ENCODE results near the gene MT1G. TPM values are rescaled to one million over a fixed set of nuclear protein-coding genes. Genes with fewer than 3 reads are reported as not detected.

Gene MT1G
- total and polyA plus RNA-seq, 2 experiments from 2014 or later: 184 to 1,014 TPM

- Histone ChIP-seq H3K4me3 (no peak overlapping the region), H3K9me2 (ENCODE audit: insufficient read depth) (no peaks in the 10 kb centered on the region), H2AFZ (no peak overlapping the region), H3K36me3 (ENCODE audit: insufficient read depth) (no peaks in the 10 kb centered on the region), H3K27me3 (ENCODE audit: insufficient read depth) (no peaks in the 10 kb centered on the region), H3K27ac (ENCODE audit: low read depth) (no peak overlapping the region), H3K79me2 (replicated peaks; ENCODE audit: insufficient read depth) (no peaks in the 10 kb centered on the region), H3F3A (replicated peaks; ENCODE audit: low read depth) (no peaks in the 10 kb centered on the region), H3K4me2 (no peak overlapping the region), H3K4me1 (ENCODE audit: insufficient read depth) (no peaks in the 10 kb centered on the region), H4K20me1 (replicated peaks; ENCODE audit: insufficient read depth) (no peaks in the 10 kb centered on the region)
- no peak for DNase-seq (ENCODE audit: low spot score)
- Mint-ChIP-seq H3K4me3 (no peak overlapping the region), H3K4me1 (peaks cover 4% of the 10 kb centered on the region; the same call in 1 of the 3 replicates), H3K36me3 (ENCODE audit: low read depth) (peaks cover 3% of the 10 kb centered on the region; the same call in 1 of the 3 replicates), H3K9me3 (peaks cover 17% of the 10 kb centered on the region), H3K27me3 (ENCODE audit: insufficient read depth, low read depth, poor library complexity) (peaks cover 8% of the 10 kb centered on the region), H3K27ac (no peak overlapping the region)
- no peak for ATAC-seq
- TF ChIP-seq ZNF331 (CRISPR knock-in tag; IDR thresholded peaks at IDR 0.05; ENCODE audit: low read depth): no peak
Observed at GRCh38 chr16:56695246-56695645, 27.4 kb upstream of the MT1G start.

GRCh38 chr16:56691885-56692284, 24.0 kb upstream of the MT1G start:
- H3K4me3 Mint-ChIP-seq: no peak overlapping the region
- H2AFZ ChIP-seq: peak overlapping the region; percentile 89
- TF ChIP-seq ZNF462 (CRISPR knock-in tag; IDR thresholded peaks at IDR 0.05) (no peak), NANOG (IDR thresholded peaks at IDR 0.05; ENCODE audit: borderline replicate concordance) (no peak), CREB1 (CRISPR knock-in tag; IDR thresholded peaks at IDR 0.05; ENCODE audit: low read depth) (no peak), POLR2AphosphoS5 (IDR thresholded peaks at IDR 0.05; ENCODE audit: low read depth) (no peak), STAT1 (IDR thresholded peaks at IDR 0.05; ENCODE audit: unreplicated experiment) (no peak), ZNF331 (CRISPR knock-in tag; IDR thresholded peaks at IDR 0.05; ENCODE audit: low read depth) (no peak), EZH2 (IDR thresholded peaks at IDR 0.05; ENCODE audit: low read depth, unreplicated experiment) (no peak), EZH2phosphoT487 (IDR thresholded peaks at IDR 0.05; ENCODE audit: unreplicated experiment) (no peak), JUNB (IDR thresholded peaks at IDR 0.05; ENCODE audit: unreplicated experiment) (no peak), CTCF (conservative IDR thresholded peaks at IDR 0.05; ENCODE audit: low read depth in 2 of 2) (no peak), REST (IDR thresholded peaks at IDR 0.05; ENCODE audit: unreplicated experiment) (no peak)

More at GRCh38 chr16:56691885-56692284, 24.0 kb upstream of the MT1G start:
- Histone ChIP-seq H3K4me3 (no peak overlapping the region), H4K20me1 (replicated peaks; ENCODE audit: insufficient read depth) (no peaks in the 10 kb centered on the region), H3K9me2 (ENCODE audit: insufficient read depth) (no peaks in the 10 kb centered on the region), H3K4me2 (no peak overlapping the region), H3K79me2 (replicated peaks; ENCODE audit: insufficient read depth) (no peaks in the 10 kb centered on the region), H3K27me3 (ENCODE audit: insufficient read depth) (no peaks in the 10 kb centered on the region), H3K4me1 (ENCODE audit: insufficient read depth) (peaks cover 4% of the 10 kb centered on the region; the same call in 1 of the 2 replicates), H3F3A (replicated peaks; ENCODE audit: low read depth) (no peaks in the 10 kb centered on the region), H3K36me3 (ENCODE audit: insufficient read depth) (no peaks in the 10 kb centered on the region), H3K27ac (ENCODE audit: low read depth) (no peak overlapping the region)
- Mint-ChIP-seq H3K27ac (peak overlapping the region; percentile 70; the same call in 1 of the 2 replicates), H3K4me1 (peaks cover 7% of the 10 kb centered on the region; the same call in 2 of the 3 replicates), H3K36me3 (ENCODE audit: low read depth) (peaks cover 4% of the 10 kb centered on the region; the same call in 2 of the 3 replicates), H3K9me3 (peaks cover 9% of the 10 kb centered on the region), H3K27me3 (ENCODE audit: insufficient read depth, low read depth, poor library complexity) (peaks cover 14% of the 10 kb centered on the region)
- peak; percentile 67 for DNase-seq (ENCODE audit: low spot score)
- peak; percentile 82 for ATAC-seq

Data from GM23338 (cell line).